GM21423 (cell line): ENCODE results near the gene KLHL22.

Source experiments
- ATAC-seq: cut with Tn5 transposase; IDR thresholded peaks from one replicate; pipeline ENCODE4 v1.9.1; 2021; ENCODE audit warnings: mild to moderate bottlenecking, moderate library complexity; ENCODE audit not compliant: unreplicated experiment

KLHL22 gene

GRCh38 chr22:20450551-20450906 is 45.1 kb downstream of the KLHL22 start:
- no peak for ATAC-seq

GRCh38 chr22:20449819-20450550 is 45.6 kb downstream of the KLHL22 start:
- no peak for ATAC-seq

- no peak for ATAC-seq
Observed at GRCh38 chr22:20448630-20449029, 47.0 kb downstream of the KLHL22 start.

- ATAC-seq = no peak
Observed at GRCh38 chr22:20446383-20446970, 49.1 kb downstream of the KLHL22 start.

- no peak for ATAC-seq
Observed at GRCh38 chr22:20444325-20444724, 51.3 kb downstream of the KLHL22 start.

- ATAC-seq = no peak
Observed at GRCh38 chr22:20442485-20443284, 52.9 kb downstream of the KLHL22 start.

GRCh38 chr22:20441631-20442484 is 53.7 kb downstream of the KLHL22 start:
- ATAC-seq = no peak

GRCh38 chr22:20440637-20441591 is 54.7 kb downstream of the KLHL22 start:
- no peak for ATAC-seq

- ATAC-seq = no peak
Observed at GRCh38 chr22:20439928-20440575, 55.5 kb downstream of the KLHL22 start.

- ATAC-seq = no peak
Observed at GRCh38 chr22:20439556-20439927, 56.1 kb downstream of the KLHL22 start.

- no peak for ATAC-seq
Observed at GRCh38 chr22:20438678-20439492, 56.7 kb downstream of the KLHL22 start.

- no peak for ATAC-seq
Observed at GRCh38 chr22:20438427-20438677, 57.2 kb downstream of the KLHL22 start.

- ATAC-seq = no peak
Observed at GRCh38 chr22:20437613-20438426, 57.8 kb downstream of the KLHL22 start, which contains the start of gene SCARF2. SCARF2 (minus strand) TSS chr22:20437825; CDS start chr22:20437754, 71 bp downstream.

GRCh38 chr22:20436768-20437612 is 58.6 kb downstream of the KLHL22 start:
- ATAC-seq = no peak

- ATAC-seq = no peak
Observed at GRCh38 chr22:20436307-20436767, 59.3 kb downstream of the KLHL22 start.

- ATAC-seq = no peak
Observed at GRCh38 chr22:20435436-20436306, 59.9 kb downstream of the KLHL22 start.
